ENCODE results near the gene TMEM219. TPM values are rescaled to one million over a fixed set of nuclear protein-coding genes. Genes with fewer than 3 reads are reported as not detected.

The TMEM219 gene
- polyA plus RNA-seq, 5 donors, result 94.6 to 126 (median 108) TPM

DNA sequence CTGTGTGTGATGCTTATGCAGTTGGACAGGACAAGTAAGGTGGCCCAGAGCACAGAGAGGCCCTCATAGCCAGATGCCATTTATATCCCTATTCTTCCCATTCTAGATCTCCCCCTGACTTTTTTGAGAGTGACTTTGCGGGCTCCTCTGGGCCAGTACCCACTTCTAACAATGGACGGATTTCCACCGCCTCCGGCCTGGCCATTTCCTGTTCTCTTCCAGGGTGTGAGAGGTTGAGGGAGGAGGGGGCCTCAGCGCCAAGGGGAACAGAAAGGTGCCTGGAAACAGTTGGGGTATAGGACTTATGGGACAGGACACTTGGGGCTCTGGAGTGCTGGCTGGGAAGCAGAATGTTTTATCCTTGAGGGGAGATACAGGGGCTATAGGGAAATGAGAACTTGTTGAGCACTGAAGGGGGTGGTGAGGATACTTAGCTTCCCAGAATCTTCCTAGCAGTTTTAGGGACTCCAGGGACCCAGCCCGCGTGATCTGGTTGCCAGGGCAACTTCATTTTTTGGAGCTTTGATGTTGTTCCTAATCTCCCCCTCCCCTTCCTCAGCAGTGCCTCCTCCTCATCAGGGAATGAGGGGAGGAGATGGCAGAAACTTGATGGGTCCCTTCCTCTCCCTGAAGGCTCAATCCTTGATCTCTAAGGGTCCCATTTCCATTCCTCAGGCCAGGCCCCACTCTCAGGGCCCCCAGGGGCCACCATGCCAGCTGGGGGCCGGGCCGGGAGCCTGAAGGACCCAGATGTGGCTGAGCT, 15.4 kb downstream of the TMEM219 start:
- no peak for DNase-seq

DNA sequence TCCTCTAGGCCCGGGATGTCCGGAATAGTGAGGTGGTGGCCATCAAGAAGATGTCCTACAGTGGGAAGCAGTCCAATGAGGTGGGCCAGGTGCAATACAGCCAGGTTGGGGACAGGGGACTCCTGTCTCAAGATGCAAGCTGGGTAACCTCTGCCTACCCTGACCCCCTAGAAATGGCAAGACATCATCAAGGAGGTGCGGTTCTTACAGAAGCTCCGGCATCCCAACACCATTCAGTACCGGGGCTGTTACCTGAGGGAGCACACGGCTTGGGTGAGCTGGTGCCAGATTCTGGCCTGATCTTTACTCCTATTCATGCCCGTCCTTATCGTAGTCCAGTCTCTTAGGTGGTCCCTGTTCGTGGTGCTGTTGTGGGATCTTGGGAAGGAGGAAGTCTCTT, 16.2 kb downstream of the TMEM219 start:
- DNase-seq, result no peak

DNA sequence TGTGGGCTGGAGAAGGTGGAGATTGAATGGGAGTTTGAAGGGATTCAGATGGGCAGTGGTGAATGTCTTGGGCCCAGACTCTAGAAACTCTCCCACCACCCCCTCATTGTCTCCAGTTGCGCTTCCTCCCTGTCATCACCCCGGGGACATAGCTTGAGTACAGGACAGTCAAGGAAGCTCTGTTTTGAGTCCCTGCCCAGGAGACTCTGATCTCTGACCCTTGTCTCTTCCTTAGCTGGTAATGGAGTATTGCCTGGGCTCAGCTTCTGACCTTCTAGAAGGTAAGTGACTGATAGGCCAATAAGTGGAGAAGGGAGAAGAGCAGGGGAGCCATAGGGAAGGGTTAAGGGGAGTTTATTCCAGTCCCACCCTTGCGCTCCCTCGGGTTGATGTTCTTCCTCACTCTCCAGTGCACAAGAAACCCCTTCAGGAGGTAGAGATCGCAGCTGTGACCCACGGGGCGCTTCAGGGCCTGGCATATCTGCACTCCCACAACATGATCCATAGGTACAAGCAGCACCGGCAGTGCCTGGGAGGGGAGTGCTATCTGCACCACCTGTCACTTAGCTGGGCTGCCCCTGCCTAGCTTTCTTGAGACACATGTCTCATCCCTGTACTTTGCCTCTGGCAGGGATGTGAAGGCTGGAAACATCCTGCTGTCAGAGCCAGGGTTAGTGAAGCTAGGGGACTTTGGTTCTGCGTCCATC, 16.8 kb downstream of the TMEM219 start:
- DNase-seq, result no peak

DNA sequence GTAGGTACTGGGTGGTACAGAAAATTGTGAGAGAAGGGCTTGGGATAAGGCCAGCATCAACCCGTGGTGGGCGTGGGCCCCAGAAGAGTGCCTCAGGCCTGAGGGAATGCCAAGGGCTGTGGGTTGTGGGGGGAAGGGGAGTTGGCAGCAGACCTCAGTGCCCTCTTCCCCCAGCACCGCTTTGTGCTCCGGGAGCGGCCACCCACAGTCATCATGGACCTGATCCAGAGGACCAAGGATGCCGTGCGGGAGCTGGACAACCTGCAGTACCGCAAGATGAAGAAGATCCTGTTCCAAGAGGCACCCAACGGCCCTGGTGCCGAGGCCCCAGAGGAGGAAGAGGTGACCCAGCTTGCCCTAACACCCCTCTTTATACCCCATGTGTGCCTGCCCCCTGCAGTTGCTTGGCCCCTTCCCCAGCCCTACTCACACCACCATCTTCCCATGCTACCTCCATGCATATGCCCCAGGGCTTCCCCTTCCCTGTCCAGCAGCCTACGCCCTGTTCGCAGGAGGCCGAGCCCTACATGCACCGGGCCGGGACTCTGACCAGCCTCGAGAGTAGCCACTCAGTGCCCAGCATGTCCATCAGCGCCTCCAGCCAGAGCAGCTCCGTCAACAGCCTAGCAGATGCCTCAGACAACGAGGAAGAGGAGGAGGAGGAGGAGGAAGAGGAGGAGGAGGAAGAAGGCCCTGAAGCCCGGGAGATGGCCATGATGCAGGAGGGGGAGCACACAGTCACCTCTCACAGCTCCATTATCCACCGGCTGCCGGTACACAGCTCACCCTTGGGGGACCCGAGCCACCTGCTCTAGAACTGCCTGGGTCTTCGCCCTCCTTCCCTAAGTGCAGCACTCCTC, 20.9 kb downstream of the TMEM219 start:
- DNase-seq, result no peak

DNA sequence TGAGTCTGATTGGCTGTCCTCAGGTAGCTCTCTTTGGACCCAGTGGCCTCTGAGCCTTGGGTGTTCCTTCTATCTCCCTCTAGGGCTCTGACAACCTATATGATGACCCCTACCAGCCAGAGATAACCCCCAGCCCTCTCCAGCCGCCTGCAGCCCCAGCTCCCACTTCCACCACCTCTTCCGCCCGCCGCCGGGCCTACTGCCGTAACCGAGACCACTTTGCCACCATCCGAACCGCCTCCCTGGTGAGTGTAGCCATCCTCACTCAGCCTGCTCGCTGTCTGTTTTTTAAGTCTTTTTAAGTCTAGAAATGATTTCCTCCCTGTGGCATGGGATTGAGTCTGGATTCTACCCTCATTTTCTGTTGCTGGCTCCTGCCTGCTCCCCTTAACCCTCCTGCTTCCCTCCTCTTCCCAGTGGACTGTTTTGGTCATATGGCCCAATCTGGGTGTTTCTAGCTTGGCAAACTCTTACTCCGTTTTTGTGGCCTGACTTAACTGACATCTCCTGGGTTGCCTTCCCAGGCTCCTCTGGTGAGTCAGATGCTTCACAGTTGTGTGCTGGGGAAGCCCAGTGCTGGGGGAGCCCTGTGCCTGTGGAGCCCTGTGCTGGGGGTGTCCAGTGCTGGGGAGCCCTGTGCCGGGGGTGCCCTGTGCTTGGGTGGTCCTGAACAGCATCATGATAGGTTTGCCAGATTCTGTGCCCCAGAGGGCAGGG, 21.7 kb downstream of the TMEM219 start:
- DNase-seq, result no peak

DNA sequence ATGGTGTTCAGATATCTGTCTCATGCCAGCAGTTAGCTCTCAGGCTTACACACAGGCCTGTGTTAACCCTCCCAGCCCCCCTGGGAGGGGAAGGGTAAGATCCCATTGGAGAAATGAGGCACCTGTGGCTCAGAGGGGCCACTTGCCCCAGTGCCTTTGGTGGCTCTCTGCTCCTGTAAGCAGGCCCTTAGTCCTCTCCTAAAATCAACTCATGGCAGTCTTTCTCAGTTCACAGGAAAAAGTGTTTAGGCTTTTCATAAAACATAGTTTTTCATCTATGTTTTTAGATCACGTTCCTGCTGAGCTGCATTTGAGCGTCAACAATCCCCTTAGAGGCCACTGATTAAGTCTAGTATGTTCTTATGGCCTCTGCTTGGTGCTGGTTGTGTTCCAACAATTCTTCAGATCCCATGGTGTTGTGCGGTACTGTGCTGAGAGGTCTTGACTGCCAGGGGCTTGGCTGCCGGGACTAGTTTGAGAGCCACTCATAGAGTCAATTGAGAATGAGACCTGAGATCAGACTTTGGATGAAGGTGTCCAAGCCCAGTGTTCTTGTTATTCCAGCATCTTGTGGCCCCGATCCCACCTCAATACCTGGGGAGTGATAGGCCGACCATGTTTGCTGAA, 22.4 kb downstream of the TMEM219 start:
- DNase-seq, result no peak

DNA sequence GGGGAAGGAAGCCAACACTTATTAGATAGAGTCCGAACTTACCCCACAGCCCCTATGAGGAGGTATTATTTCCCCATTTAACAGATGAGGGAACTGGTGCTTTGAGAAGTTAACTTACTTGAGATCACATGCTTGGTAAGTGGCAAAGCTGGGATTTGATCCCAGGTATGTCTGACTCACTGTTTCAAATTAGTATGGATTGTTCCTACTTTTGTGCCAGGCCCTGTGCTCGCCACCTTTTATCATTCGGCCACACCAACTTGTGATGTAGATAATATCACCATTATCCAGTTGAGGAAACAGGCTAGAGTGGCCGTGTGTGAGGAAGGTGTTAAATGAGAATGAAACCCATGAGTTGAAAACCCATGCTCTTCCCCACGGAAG, 22.9 kb downstream of the TMEM219 start:
- no peak for DNase-seq

DNA sequence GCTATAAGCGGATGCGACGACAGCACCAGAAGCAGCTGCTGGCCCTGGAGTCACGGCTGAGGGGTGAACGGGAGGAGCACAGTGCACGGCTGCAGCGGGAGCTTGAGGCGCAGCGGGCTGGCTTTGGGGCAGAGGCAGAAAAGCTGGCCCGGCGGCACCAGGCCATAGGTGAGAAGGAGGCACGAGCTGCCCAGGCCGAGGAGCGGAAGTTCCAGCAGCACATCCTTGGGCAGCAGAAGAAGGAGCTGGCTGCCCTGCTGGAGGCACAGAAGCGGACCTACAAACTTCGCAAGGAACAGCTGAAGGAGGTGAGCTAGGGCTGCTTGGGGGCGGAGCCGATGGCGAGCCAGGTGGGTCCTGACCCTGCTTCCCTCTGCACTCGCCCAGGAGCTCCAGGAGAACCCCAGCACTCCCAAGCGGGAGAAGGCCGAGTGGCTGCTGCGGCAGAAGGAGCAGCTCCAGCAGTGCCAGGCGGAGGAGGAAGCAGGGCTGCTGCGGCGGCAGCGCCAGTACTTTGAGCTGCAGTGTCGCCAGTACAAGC, 23.5 kb downstream of the TMEM219 start:
- no peak for DNase-seq

DNA sequence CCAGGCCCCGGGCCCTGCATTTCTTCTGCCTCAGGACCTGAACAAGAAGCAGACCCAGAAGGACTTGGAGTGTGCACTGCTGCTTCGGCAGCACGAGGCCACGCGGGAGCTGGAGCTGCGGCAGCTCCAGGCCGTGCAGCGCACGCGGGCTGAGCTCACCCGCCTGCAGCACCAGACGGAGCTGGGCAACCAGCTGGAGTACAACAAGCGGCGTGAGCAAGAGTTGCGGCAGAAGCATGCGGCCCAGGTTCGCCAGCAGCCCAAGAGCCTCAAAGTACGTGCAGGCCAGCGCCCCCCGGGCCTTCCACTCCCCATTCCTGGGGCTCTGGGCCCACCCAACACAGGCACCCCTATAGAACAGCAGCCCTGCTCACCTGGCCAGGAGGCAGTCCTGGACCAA, 24.4 kb downstream of the TMEM219 start:
- no peak for DNase-seq

DNA sequence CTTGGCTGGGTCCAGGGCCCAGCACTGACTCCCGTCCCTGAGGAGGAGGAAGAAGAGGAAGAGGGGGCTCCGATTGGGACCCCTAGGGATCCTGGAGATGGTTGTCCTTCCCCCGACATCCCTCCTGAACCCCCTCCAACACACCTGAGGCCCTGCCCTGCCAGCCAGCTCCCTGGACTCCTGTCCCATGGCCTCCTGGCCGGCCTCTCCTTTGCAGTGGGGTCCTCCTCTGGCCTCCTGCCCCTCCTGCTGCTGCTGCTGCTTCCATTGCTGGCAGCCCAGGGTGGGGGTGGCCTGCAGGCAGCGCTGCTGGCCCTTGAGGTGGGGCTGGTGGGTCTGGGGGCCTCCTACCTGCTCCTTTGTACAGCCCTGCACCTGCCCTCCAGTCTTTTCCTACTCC, 25.1 kb downstream of the TMEM219 start:
- no peak for DNase-seq

DNA sequence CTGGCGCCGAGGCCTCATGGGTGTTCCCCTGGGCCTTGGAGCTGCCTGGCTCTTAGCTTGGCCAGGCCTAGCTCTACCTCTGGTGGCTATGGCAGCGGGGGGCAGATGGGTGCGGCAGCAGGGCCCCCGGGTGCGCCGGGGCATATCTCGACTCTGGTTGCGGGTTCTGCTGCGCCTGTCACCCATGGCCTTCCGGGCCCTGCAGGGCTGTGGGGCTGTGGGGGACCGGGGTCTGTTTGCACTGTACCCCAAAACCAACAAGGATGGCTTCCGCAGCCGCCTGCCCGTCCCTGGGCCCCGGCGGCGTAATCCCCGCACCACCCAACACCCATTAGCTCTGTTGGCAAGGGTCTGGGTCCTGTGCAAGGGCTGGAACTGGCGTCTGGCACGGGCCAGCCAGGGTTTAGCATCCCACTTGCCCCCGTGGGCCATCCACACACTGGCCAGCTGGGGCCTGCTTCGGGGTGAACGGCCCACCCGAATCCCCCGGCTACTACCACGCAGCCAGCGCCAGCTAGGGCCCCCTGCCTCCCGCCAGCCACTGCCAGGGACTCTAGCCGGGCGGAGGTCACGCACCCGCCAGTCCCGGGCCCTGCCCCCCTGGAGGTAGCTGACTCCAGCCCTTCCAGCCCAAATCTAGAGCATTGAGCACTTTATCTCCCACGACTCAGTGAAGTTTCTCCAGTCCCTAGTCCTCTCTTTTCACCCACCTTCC, 25.6 kb downstream of the TMEM219 start:
- no peak for DNase-seq

DNA sequence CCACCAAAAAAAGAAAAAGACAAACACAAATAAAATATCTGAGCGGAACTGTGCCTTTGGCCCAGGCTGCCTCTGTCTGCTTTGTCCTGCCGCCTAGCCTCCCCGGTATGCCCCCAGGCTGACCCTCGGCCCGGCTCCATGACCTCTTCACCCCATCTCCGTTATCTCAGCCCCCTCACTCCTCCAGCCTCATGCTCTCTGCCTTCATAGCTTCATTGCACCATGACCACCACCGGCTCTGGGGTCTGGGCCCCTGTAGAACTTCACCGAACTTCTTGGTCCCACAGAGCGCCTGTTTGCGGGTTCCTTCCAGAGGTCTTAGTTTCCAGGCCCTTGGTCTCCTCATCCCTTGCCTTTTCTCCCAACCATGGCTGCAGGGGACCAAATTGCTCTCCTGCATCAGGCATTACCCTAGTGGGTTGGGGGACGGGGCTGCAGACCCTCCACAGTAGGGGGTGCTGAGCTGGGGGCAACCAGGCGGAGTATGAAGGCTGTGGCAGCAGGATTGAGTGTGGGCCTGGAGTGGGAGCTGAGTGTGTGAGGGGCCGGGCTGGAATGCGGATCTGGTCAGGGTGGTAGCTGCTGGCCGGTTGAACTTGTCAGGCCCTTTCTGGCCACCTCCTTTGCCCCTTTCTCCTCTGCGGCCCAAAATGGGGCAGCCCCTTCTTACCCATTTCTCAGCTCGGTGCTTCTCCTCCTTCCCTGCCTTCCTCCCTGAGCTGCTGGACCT, 26.6 kb downstream of the TMEM219 start:
- DNase-seq, result no peak

DNA sequence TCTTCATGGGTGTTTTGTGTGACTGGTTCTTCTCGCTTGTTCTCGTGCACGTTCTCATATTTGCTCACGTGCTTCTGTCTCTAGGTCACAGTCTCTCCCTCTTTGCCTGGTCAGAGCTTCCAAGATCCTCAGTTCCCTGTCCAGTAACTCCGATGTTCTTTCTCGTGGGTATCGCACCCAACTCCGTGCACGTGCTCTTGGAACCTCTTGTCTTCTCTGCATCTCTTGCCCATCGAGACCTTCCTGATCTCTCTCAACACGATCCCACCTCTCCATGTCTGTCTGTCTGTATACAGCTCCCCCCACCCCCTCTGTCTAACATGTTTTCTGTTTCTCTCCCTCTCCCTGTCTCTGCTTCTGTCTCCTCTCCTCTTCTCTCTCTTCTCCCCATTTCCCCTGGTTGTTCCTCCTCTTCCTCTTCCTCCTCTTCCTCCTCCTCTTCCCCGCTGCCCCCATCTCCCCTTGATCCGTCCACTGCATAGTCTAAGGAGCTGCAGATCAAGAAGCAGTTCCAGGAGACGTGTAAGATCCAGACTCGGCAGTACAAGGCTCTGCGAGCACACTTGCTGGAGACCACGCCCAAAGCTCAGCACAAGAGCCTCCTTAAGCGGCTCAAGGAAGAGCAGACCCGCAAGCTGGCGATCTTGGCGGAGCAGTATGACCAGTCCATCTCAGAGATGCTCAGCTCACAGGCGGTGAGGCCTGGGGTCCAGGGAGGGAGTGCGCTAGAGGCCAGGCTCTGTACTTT, 27.4 kb downstream of the TMEM219 start:
- no peak for DNase-seq

DNA sequence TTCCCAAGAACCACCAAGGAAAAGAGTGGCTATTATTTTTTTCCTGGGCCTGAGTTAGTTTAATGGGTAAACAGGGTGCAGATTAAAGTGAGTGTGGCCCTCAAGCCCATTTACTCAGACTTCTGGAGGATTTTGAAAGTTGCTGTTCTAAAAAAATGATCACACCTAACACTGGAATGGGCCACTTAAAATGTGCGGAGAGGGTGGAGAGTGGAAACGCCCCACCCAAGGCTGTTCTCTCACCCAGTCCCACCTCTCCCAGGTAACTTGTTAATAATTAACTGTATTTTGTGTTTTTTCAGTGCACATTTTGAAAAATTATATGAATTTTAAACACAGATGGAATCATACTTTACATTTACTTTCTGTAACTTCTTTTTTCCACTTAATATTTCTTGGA, 28.2 kb downstream of the TMEM219 start:
- DNase-seq, result no peak

DNA sequence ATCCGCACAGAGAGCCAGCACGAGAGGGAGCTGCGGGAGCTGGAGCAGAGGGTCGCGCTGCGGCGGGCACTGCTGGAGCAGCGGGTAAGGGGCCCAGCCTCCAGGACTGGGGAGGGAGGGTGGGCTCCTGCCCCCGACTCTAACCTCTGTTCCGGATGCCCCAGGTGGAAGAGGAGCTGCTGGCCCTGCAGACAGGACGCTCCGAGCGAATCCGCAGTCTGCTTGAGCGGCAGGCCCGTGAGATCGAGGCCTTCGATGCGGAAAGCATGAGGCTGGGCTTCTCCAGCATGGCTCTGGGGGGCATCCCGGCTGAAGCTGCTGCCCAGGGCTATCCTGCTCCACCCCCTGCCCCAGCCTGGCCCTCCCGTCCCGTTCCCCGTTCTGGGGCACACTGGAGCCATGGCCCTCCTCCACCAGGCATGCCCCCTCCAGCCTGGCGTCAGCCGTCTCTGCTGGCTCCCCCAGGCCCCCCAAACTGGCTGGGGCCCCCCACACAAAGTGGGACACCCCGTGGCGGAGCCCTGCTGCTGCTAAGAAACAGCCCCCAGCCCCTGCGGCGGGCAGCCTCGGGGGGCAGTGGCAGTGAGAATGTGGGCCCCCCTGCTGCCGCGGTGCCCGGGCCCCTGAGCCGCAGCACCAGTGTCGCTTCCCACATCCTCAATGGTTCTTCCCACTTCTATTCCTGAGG, 29.1 kb downstream of the TMEM219 start:
- no peak for DNase-seq

DNA sequence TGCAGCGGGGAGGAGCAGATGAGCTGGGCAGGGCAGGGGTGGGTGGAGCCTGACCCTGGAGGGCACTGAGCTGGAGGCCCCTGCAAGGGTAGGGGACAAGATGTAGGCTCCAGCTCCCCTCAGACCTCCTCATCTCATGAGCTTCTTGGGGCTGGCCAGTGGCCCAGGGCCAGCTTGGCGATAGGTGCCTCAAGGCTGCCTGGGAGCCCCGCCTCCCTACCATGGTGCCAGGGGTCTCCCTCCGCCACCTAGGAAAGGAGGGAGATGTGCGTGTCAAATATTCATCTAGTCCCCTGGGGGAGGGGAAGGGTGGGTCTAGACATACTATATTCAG, 29.7 kb downstream of the TMEM219 start:
- DNase-seq, result no peak

DNA sequence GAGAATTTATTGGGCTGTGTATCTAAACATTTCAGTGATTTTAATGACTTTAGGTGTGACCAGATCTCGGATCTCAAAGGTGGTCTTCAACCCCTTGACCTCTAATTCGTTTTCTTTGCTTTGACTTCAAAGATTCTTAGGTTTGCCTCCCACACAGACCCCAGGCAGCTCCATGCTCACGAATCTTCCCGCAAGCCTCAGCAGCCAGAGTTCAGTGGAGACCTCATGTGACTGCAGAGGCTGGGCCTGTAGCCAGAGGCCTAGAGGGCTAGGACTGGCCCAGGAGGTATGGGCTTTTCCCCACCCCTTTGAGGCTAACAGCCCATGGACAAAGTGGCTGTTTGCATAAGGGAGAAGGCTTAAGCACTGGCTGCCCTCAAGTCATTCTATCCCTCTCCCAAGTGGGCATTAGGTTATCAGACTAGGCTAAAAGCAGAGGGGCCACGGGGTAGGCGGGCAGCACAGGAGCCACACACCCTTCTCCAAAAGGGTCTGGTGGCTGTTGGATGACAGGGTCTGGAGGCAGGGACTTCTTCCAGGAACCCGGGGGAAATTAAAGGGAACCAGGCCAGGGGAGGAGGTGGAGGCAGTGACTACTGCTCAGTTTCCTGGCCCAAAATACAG, 30.6 kb downstream of the TMEM219 start:
- no peak for DNase-seq
